AML-193 (cell line): ENCODE results near the gene HOXB13.

Experiments used
- DNase-seq, 2 experiments: peaks; one replicate each; lab custom pipeline; 2025; lab: John Stamatoyannopoulos, UW

Gene HOXB13

GRCh38 chr17:48748718-48749566 is 20.4 kb upstream of the HOXB13 start:
- no peak for DNase-seq

GRCh38 chr17:48747445-48748363 is 19.2 kb upstream of the HOXB13 start:
- no peak for DNase-seq

- DNase-seq, result no peak
These were observed 18.4 kb upstream of the HOXB13 start for GRCh38 chr17:48746916-48747444.

DNA sequence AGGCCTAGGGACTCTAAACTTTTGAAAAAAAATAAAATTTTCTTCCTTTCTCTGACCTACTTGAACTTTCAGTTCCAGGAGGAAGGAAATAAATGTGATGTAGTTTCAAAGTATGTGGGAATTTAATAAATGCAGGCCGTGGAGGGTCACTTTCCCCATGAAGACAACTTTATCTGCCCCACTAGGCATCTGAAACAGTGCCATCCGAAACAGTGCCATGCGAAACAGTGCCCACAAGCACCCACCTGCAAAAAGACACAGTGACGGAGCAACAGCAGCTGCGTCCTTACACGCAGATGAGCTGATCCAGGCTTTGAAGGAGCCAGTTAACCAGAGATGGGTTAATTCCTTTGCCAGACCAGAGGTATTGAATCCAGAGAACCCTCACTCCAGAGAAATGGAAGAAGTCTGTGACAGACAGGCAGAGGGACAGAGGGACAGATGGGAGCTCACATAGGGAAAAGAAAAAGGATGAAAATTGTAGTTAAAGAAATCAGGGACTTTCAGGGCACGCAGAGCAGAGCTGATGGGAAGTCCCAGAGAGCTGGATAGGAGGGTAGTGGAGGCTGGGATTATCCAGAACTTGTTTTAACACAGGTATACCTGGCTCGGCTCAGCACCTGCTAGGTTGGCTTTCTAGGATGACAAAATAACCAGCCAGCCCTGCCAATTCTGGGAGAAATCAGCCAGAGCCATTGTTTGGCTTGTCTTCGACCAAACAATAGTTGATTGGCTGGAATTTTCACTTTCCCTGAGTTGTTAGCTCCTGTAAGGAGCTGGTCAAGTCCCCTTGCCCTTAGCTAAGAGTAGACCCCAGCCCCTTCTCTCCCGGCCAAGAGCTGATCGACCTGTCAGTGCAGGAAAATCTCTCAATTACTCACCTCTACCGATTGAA is 17.1 kb upstream of the HOXB13 start:
- no peak for DNase-seq

DNA sequence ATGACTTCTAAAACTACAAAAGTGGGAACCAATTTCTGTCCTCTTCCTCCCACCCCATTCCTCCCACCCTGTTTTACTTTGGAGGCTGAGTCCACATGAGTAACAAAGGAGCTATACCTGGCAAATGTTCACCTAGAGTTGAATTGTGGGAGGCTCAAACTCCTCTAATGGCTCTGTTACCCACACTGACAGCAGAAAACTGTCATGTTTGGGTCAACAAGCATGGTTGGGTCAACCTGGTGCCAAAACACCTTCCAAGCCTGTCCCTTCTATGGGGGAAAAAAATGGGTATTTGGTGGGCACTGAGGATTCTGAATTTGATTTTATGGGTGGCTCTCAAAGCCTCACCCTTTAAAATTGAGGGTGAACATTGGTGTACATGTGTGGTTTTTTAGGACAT is 12.0 kb upstream of the HOXB13 start:
- DNase-seq, result no peak

GRCh38 chr17:48738803-48739526 is 10.4 kb upstream of the HOXB13 start:
- no peak for DNase-seq

DNA sequence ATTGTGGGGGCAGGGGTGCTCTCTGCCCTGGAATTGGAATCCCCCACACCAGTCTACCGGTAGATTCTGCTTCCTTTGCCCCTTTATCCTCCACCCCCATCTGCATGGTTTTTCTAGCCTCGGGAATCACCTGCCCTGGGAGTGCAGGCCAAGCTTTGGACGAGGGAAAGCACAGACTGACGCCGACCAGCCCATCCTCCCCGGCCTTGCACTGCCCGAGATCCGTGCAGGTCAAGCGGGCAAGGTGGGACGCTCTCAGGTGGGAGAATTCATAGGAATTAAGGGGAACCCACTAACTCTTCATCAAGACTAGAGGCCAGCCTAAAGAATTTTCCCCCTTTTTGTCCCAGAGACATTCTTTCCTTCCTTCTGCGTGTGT is 9.9 kb upstream of the HOXB13 start:
- no peak for DNase-seq

GRCh38 chr17:48737330-48738043 is 8.9 kb upstream of the HOXB13 start:
- DNase-seq, result no peak

DNA sequence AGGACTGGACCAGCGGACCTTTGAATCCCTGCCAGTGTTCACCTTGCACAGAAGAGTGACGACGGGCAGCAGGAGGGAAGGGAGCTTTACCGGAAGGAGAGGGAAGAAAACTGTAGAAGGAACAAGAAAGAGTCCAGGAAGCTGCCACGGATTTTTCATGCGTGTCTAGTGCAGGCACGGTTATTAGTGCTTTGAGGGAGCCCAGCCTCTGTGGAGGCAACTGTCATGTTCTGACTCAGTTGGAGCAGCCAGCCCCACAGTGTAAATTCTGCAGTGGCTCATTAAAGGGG is 6.5 kb upstream of the HOXB13 start:
- no peak for DNase-seq

DNA sequence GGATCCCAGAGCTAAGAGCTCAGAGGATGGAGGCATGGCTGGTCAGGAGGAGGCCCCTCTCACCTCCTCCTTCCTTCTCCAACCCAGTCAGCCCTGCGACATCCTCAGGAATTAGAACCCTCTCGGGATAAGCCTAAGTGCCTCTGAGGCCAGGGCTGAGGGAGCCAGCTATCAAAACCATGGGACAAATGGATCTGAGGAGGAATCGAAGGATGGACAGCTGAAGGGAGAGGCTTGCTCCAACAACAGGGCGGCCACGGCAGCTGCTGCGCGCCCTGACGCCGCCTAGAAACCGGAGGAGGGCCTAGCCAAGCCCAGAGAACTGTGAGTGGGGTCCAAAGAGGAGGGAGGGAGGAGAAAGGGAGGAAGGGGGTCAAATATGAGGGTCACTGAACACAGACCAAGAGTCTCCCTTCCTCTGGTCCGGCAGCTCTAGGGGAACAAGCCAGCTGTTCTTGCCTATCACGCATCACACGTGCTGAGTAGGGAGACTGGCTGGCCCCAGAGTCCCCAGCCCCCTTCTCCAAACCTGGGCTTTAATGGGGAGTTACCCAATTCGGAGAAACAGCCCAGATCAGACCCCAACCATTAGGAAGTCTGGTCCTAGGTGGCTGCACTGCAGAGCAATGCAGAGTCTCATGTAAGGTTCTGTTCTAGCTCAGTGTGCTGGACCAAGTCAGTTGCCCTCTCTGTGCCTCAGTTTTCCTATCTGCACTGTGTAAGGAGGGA is 5.9 kb upstream of the HOXB13 start:
- DNase-seq, result no peak

DNA sequence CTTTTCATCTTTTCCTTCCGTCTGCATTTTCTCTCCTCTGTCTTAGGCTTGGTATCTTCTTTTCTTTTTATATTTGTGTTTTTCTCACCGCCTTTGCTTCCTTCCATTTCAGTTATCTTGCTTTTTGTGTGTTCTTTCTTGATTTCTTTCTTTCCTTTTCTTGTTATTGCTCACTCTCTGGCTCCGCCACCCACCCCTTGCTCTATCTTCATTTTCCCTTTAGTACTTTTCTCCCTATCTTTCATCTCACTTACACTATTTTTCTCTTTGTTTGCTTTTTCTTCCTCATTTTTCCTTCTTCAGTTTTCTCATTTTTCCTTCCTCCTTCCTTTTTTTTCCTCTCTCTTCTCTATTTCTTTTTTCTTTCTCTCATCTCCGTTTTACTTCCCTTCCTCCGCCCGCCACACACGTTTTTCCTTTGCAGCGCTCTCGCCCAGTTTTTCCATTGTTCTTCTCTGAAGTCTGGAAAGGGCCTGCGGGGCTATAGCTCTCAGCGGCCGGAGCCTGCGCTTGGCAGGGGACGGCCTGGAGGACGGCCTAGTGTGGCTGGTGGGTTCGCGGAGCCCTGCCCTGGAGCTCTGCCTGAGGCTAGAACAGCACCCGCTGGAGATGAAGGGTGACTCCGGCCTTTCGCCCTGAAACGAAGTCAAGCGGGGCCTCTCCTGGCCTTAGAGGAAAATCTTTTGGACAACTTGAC is 5.2 kb upstream of the HOXB13 start:
- no peak for DNase-seq

- no peak for DNase-seq
These were observed 4.4 kb upstream of the HOXB13 start for GRCh38 chr17:48732688-48733629.

DNA sequence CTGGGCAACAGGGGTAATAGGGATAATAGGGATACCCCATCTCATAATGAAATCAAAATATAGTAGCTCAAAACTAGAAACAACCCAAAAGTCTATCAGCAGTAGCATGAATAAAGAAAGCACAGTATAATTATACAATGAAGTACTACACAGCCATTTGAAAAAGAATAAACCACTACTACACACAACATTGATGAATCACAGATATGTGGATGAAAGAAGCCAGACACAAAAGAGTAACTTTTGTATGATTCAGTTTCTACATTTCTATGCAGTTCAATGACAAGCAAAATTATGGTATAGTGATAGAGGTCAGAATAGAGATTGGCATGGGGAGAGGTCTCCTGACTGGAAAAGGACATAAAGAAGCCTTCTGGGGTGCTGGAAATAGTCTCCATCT is 2.8 kb upstream of the HOXB13 start:
- DNase-seq, result no peak

GRCh38 chr17:48730240-48730550 is 1.6 kb upstream of the HOXB13 start:
- DNase-seq, result no peak

DNA sequence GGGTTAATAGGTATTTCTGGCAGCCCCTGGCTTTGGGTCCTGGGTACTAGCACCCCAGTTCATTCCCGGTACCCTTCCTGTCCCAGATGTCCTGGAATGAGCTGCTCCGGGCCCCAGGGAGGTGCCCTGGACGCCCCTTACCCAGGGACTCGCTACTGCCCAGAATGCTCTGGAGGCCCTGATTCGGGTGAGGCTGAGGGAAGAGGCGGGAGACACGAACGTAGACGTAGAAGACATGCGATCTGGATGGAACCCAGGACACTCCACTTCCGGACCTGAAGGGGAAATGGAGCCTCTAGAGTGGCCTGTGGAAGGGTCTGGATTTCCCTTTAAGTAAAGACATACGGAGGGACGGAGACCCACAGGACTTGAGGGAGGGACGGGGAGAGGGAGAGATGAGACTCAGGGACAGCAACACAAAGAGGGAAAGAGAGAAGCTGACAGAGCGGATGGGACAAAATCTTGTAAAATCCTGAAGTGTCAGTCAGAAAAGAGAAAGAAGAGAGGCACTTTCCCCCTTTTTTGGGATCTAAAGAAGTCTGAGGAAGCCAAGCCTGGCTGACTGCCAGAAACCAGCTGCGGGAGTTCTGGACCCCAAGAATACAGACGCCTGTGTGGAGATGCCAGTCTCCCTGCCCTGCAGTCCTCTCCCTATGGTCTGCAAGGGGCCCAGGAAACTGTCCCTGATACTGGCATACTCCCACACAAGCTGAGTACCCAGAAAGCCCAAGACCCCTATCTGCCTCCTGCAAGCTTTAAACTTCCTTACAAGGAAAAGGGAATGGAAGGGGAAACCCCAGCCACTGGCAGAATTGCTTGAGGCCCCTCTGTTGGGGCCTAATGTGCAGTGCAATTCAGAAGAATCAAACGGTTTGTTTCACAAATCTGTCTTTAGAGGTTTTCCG is 1.0 kb upstream of the HOXB13 start:
- DNase-seq, result no peak

DNA sequence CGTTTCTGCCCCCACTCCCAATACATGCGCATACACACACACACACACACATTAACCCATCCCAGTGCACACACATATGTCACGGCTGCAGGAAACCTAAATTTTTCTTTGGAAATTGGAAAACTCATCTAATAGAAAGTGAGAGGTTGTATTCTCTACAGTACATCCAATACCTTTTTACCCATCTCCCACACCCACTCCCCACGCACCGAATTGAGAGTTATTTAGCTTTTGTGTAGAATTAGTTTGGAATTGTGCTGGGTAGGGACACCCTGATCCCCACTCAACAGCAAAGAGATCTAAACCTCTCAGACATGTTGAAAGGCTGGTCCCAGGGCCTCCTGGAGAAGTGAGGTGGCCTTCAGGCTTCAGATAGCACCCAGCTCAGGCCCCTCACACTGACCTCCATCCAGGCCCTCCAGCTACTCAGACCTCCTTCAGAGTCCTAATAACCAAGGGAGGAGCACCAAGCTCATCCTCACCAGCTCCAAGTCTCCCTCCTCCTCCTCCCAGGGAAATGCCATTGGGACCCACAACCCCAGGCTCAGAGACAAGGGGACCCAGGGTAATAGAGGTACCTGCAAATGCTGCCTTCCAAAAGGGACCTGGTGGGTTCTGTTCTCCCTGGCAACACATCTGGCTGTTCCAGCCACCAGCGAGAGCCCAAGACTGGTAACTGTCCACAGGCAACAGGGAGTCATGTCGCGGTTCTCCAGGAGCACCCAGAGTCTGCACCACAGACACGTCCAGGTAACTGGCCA is 955 bp downstream of the HOXB13 start:
- no peak for DNase-seq

DNA sequence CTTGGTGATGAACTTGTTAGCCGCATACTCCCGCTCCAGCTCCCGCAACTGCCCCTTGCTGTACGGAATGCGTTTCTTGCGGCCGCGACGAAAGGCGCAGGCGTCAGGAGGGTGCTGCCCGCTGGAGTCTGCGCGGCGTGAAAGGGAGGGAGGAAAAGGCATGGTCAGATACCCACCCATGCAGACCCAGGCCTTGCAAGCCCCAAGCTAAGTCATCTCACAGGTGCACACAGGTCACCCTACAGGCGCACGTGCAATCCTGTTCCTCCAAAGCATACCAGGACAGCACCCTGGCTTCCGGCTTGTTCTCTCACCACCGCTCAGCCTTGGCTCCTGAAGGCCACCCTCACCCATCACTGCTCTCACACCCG is 1.6 kb downstream of the HOXB13 start:
- no peak for DNase-seq
